IMR-90 (cell line): Measurements from ENCODE around the gene SYCE3. TPM values are rescaled to one million over a fixed set of nuclear protein-coding genes. Genes with fewer than 3 reads are reported as not detected.

Experiments
- ATAC-seq: fragments of 200-7000 bp; cut with Tn5 transposase; 2 replicates; pipeline ENCODE4 v1.9.1; 2020; ENCODE audit warnings: low read depth, mild to moderate bottlenecking, moderate library complexity
- BruUV-seq: library from RNA; stranded (reverse); fragments of 400-500 nt; replicated peaks from 2 replicates; lab custom pipeline; 2021; lab: Mats Ljungman, UMichigan
- CTCF ChIA-PET: fragments of 300-600 bp; formaldehyde crosslinking; extraction: SDS; loops from one replicate; lab custom pipeline; 2021; ENCODE audit warnings: antibody characterized with exemption; lab: Yijun Ruan, JAX
- POLR2A ChIA-PET: fragments of 300-600 bp; sonication (Branson Sonifier 250); formaldehyde crosslinking; loops from one replicate; lab custom pipeline; 2022; ENCODE audit warnings: antibody characterized with exemption; ENCODE audit not compliant: unreplicated experiment; lab: Charles Lee
- DNase-seq: peaks from one replicate; pipeline ENCODE4 v3.0.0; 2013
- H2AFZ ChIP-seq: replicated peaks from 2 replicates; pipeline ENCODE3; 2013; ENCODE audit warnings: low read length, mild to moderate bottlenecking; ENCODE audit not compliant: poor library complexity
- H2AK5ac ChIP-seq: 2 replicates; pipeline ENCODE4 v1.6.1; 2013; ENCODE audit warnings: low read depth, low read length, inconsistent platforms
- H2AK9ac ChIP-seq: replicated peaks from 2 replicates; pipeline ENCODE3; 2013; ENCODE audit warnings: mild to moderate bottlenecking, low read depth, low read length, moderate library complexity; ENCODE audit not compliant: poor library complexity
- H2BK120ac ChIP-seq: 2 replicates; pipeline ENCODE4 v1.6.1; 2013; ENCODE audit warnings: low read depth, low read length, inconsistent platforms
- H2BK15ac ChIP-seq: 3 replicates; pipeline ENCODE4 v1.6.1; 2013; ENCODE audit warnings: low read depth, low read length, inconsistent platforms
- H2BK20ac ChIP-seq: 2 replicates; pipeline ENCODE4 v1.6.1; 2013; ENCODE audit warnings: low read depth, mild to moderate bottlenecking, inconsistent platforms, low read length, moderate library complexity
- H2BK5ac ChIP-seq: 2 replicates; pipeline ENCODE4 v1.6.1; 2013; ENCODE audit warnings: mild to moderate bottlenecking, low read depth, low read length, inconsistent platforms; ENCODE audit not compliant: poor library complexity, severe bottlenecking
- H3K14ac ChIP-seq: replicated peaks from 2 replicates; pipeline ENCODE4 v1.6.1; 2013; ENCODE audit warnings: low read depth, low read length, inconsistent platforms
- H3K18ac ChIP-seq: 2 replicates; pipeline ENCODE4 v1.6.1; 2013; ENCODE audit warnings: low read depth, low read length, control low read depth
- H3K23ac ChIP-seq: 2 replicates; pipeline ENCODE4 v1.6.1; 2013; ENCODE audit warnings: low read depth, low read length, inconsistent platforms
- H3K27ac ChIP-seq: 2 replicates; pipeline ENCODE4 v1.5.1; 2013; ENCODE audit warnings: mild to moderate bottlenecking, control low read depth, low read length; ENCODE audit not compliant: insufficient read depth
- H3K27me3 ChIP-seq: 2 replicates; pipeline ENCODE4 v1.6.1; 2013; ENCODE audit warnings: low read length; ENCODE audit not compliant: control insufficient read depth, insufficient read depth
- H3K36me3 ChIP-seq: 2 replicates; pipeline ENCODE4 v1.6.1; 2013; ENCODE audit warnings: low read length, mixed read lengths; ENCODE audit not compliant: control insufficient read depth, insufficient read depth
- H3K4ac ChIP-seq: 2 replicates; pipeline ENCODE4 v1.6.1; 2013; ENCODE audit warnings: low read depth, low read length, inconsistent platforms
- H3K4me1 ChIP-seq: 2 replicates; pipeline ENCODE4 v1.6.1; 2013; ENCODE audit warnings: low read length, mixed read lengths; ENCODE audit not compliant: control insufficient read depth, insufficient read depth
- H3K4me2 ChIP-seq: 2 replicates; pipeline ENCODE4 v1.6.1; 2013; ENCODE audit warnings: low read depth, mild to moderate bottlenecking, control low read depth, low read length, moderate library complexity
- H3K4me3 ChIP-seq: 2 replicates; pipeline ENCODE4 v1.5.1; 2013; ENCODE audit warnings: low read depth, mild to moderate bottlenecking, control low read depth, low read length, moderate library complexity; ENCODE audit not compliant: insufficient read depth
- H3K56ac ChIP-seq: 2 replicates; pipeline ENCODE4 v1.6.1; 2013; ENCODE audit warnings: low read length, inconsistent platforms; ENCODE audit not compliant: insufficient read depth; ENCODE audit errors: extremely low read depth
- H3K79me1 ChIP-seq, 2 experiments: 2 replicates each; pipeline ENCODE4 v1.6.1; 2013; ENCODE audit warnings: low read length in 2 of 2, inconsistent platforms in 1 of 2, low read depth in 1 of 2
- H3K9ac ChIP-seq: 2 replicates; pipeline ENCODE4 v1.6.1; 2013; ENCODE audit warnings: low read depth, low read length, control low read depth
- H3K9me1 ChIP-seq: 2 replicates; pipeline ENCODE4 v1.6.1; 2013; ENCODE audit warnings: low read length, inconsistent platforms; ENCODE audit not compliant: insufficient read depth
- H3K9me3 ChIP-seq: 2 replicates; pipeline ENCODE4 v1.6.1; 2013; ENCODE audit warnings: low read length; ENCODE audit not compliant: control insufficient read depth, insufficient read depth
- H4K20me1 ChIP-seq: 2 replicates; pipeline ENCODE4 v1.6.1; 2013; ENCODE audit warnings: low read length, inconsistent platforms; ENCODE audit not compliant: insufficient read depth
- H4K5ac ChIP-seq: 2 replicates; pipeline ENCODE4 v1.6.1; 2013; ENCODE audit warnings: mild to moderate bottlenecking, low read depth, low read length, control low read depth
- H4K8ac ChIP-seq, 2 experiments: 2 replicates each; pipeline ENCODE4 v1.6.1; 2013; ENCODE audit warnings: low read depth in 2 of 2, low read length in 2 of 2, control low read depth in 1 of 2, inconsistent platforms in 1 of 2
- H4K91ac ChIP-seq: 2 replicates; pipeline ENCODE4 v1.6.1; 2013; ENCODE audit warnings: low read depth, low read length, inconsistent platforms; ENCODE audit not compliant: insufficient read depth
- CEBPB ChIP-seq: IDR thresholded peaks from 2 replicates; pipeline ENCODE4 v1.6.1; 2012; ENCODE audit warnings: low read depth, low read length, improper control_type of control experiment
- CHD1 ChIP-seq: IDR thresholded peaks from 2 replicates; pipeline ENCODE4 v1.6.1; 2012; ENCODE audit warnings: low read depth, low read length, improper control_type of control experiment
- FOS ChIP-seq: fragments of 150-350 bp; IDR thresholded peaks from 2 replicates; pipeline ENCODE4 v1.6.1; 2016; ENCODE audit warnings: low read depth, low read length
- MAFK ChIP-seq: IDR thresholded peaks from 2 replicates; pipeline ENCODE4 v1.6.1; 2012; ENCODE audit warnings: low read depth, low read length, improper control_type of control experiment
- MAZ ChIP-seq: IDR thresholded peaks from 2 replicates; pipeline ENCODE4 v1.6.1; 2012; ENCODE audit warnings: low read depth, mild to moderate bottlenecking, low read length, improper control_type of control experiment, moderate library complexity, borderline replicate concordance
- MXI1 ChIP-seq: IDR thresholded peaks from 2 replicates; pipeline ENCODE4 v1.6.1; 2012; ENCODE audit warnings: low read depth, mild to moderate bottlenecking, low read length, moderate library complexity, borderline replicate concordance
- RAD21 ChIP-seq: IDR thresholded peaks from 2 replicates; pipeline ENCODE4 v1.6.1; 2012; ENCODE audit warnings: low read length, improper control_type of control experiment
- RCOR1 ChIP-seq: IDR thresholded peaks from 2 replicates; pipeline ENCODE4 v1.6.1; 2012; ENCODE audit warnings: mild to moderate bottlenecking, low read length, improper control_type of control experiment; ENCODE audit not compliant: insufficient replicate concordance
- SMC3 ChIP-seq: fragments of 150-350 bp; IDR thresholded peaks from 2 replicates; pipeline ENCODE4 v1.6.1; 2016; ENCODE audit warnings: low read depth, mild to moderate bottlenecking, antibody characterized with exemption, low read length, moderate library complexity
- WGBS, 2 experiments: methylation state at CpG; one replicate each; pipeline versions ENCODE4 v1.1.5 to v1.1.7; 2013; ENCODE audit warnings: missing lambda C conversion rate in 2 of 2; ENCODE audit not compliant: insufficient read length in 1 of 2; ENCODE audit errors: extremely low coverage in 2 of 2; 5-methylcytosine and 5-hydroxymethylcytosine counted together
- dilution Hi-C: fragments of 300-500 bp; cut with HindIII; formaldehyde crosslinking; loops from one replicate; pipeline ENCODE4 v1.14.3; 2018; ENCODE audit warnings: low sequenced_read_pairs; ENCODE audit not compliant: unreplicated experiment
- in situ Hi-C: fragments of 300-500 bp; cut with MboI; formaldehyde crosslinking; loops from 3 replicates; pipeline ENCODE4 v1.14.3; 2019; ENCODE audit warnings: low sequenced_read_pairs, inconsistent platforms, mixed read lengths
- intact Hi-C: fragments of 100-400 bp; cut with micrococcal nuclease; formaldehyde crosslinking; loops from 2 replicates; pipeline ENCODE4 v1.10.0; 2022
- polyA plus RNA-seq, 3 experiments: library from polyadenylated mRNA; depleted of rRNA; stranded (reverse); fragments of >200 nt; gene quantifications; 2 replicates each; pipeline ENCODE4 v1.2.3, GENCODE V29; 2012; ENCODE audit warnings: low replicate concordance in 1 of 3
- total RNA-seq: library from RNA; depleted of rRNA; stranded (reverse); fragments of >200 nt; gene quantifications from 2 replicates; pipeline ENCODE4 v1.2.3, GENCODE V29; 2012
- TF ChIP-seq, protein P1 (sequence below): fragments of 150-350 bp; IDR thresholded peaks from 2 replicates; pipeline ENCODE4 v1.6.1; 2016; ENCODE audit warnings: low read depth, mild to moderate bottlenecking, low read length, moderate library complexity, borderline replicate concordance

Gene SYCE3
- total and polyA plus RNA-seq, 2 of the 4 experiments (the other 2 are of a cell fraction) = not detected

DNA sequence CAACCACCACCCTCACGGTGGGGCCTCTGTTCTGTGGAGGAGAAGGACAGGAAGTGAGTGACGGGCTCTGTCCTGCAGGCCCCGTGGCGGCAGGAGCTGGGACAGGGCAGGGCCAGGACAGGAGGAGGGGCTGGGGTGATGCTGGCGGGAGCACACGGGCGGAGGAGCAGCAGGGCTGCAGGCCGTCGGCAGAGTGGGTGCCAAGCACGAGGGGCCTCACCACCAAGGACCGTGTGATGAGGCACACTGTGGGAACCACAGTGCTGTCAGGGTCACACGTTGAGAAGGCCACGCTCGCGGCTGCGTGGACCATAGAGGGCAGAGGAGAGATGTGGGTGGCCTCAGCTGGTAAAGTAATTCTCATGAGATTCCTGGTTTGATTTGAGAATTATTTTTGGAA lies 45.8 kb downstream of the SYCE3 start:
- Histone ChIP-seq H2BK20ac (no peak overlapping the region), H3K9me3 (no peaks in the 10 kb centered on the region), H3K27me3 (no peaks in the 10 kb centered on the region), H3K23ac (no peak overlapping the region), H3K9me1 (peaks cover 3% of the 10 kb centered on the region; the same call in 1 of the 2 replicates), H3K79me1 (peaks cover 30 to 41% of the 10 kb centered on the region in 2 experiments), H3K18ac (no peak overlapping the region), H4K91ac (no peak overlapping the region), H3K9ac (no peak overlapping the region), H4K8ac (no peak overlapping the region), H3K4me1 (no peaks in the 10 kb centered on the region), H2AK5ac (no peak overlapping the region), H4K5ac (no peak overlapping the region), H3K36me3 (peaks cover 31% of the 10 kb centered on the region), H3K14ac (no peak overlapping the region), H3K4ac (no peak overlapping the region), H2AFZ (no peak overlapping the region), H2BK120ac (no peak overlapping the region), H3K4me2 (no peak overlapping the region), H4K20me1 (peaks cover 4% of the 10 kb centered on the region), H3K27ac (no peak overlapping the region), H3K56ac (no peak overlapping the region), H3K4me3 (no peak overlapping the region), H2AK9ac (no peak overlapping the region), H2BK15ac (no peak overlapping the region), H2BK5ac (no peak overlapping the region)
- in situ Hi-C loops (no loop called here), dilution Hi-C loops (no loop called here), intact Hi-C loops (no loop called here)
- ChIA-PET POLR2A (no interaction called here), CTCF (no interaction called here)
- TF ChIP-seq MXI1 (no peak), SMC3 (no peak), FOS (no peak), CHD1 (no peak), MAZ (no peak), RAD21 (no peak), CEBPB (no peak), MAFK (no peak), RCOR1 (no peak)
- TF ChIP-seq, protein P1, sequence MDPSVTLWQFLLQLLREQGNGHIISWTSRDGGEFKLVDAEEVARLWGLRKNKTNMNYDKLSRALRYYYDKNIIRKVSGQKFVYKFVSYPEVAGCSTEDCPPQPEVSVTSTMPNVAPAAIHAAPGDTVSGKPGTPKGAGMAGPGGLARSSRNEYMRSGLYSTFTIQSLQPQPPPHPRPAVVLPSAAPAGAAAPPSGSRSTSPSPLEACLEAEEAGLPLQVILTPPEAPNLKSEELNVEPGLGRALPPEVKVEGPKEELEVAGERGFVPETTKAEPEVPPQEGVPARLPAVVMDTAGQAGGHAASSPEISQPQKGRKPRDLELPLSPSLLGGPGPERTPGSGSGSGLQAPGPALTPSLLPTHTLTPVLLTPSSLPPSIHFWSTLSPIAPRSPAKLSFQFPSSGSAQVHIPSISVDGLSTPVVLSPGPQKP = no peak
- WGBS, 2 experiments = 79% methylated on average over 3 of the region's 16 CpGs; no CpG with 5 or more reads in 1 of the 2 experiments
- ATAC-seq = no peak
- BruUV-seq = no TSS peak
- no peak for DNase-seq
